ENCODE results near the gene C1orf21.
"Not testable (repeated sequence)": the region's sequence is repeated elsewhere in the genome, so short reads cannot be mapped to it uniquely, and the experiment has no call there.

C1orf21 gene

DNA sequence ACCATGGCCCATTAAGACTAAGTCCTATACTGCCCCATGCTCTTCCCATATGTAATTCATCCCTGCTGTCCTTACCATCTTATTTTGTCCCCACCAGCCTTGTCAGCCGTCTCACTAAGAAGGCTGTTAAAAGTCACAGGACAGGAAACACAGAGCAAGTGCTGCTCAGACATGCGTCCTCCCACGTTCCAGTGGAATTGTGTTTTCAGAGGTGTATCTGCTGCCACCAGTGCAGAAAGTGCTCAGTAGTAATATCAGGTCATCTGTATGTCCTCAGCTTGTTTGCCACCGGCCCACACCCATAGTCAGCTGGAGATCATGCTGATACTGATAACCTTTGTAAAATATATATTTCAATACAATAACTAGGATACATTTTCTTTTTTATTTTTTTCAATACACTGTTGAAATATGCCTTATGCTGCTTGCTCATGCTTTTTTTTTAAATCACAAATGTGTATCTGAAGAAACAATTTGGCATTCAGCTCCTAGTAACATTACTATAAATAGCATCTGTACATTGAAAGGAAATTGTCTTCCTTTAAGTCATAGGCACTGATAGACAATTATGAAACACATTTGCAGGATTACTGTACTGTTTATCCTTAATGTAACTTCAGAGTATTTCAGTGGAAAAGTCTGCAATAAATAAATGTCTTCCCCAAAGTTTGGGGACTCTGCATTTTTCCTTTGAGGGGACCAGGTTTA is 211.0 kb downstream of the C1orf21 start:
- no peak for DNase-seq (ENCODE audit: low read depth)

DNA sequence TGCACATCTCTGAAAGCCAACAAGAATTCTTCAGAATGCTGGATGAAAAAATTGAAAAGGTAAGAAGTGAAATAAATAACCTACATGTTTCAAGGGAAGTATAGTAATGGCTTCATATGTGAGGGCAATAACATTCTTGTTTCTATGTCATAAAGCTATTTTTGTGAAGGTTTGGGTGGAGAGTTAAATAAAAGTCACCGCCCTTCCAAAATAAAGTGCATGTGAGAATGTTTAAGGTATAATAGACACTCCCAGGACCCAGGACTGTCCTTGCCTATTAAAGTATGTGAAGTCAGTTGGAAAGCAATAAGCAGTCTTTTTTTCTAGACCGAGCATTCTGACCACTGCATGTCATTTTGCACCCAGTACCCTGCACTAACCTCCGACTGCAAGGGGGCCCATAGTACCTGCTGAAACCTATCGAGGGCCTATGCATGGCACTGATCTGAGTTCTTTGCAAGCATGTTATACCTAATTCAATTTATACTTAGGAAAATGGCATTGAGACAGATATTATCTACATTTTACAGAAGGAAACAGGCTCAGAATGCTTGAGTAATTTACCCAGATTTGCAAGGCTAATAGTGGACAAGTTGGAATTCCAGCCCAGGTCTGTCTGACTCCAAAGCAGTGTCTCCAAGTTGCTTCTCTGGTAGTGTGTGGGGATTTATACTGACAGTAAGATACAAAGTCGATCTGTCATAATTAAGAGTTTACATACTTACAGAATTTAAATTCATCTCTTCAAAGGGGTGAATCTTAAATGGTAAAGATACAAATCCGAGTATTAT is 211.8 kb downstream of the C1orf21 start:
- no peak for DNase-seq (ENCODE audit: low read depth)

DNA sequence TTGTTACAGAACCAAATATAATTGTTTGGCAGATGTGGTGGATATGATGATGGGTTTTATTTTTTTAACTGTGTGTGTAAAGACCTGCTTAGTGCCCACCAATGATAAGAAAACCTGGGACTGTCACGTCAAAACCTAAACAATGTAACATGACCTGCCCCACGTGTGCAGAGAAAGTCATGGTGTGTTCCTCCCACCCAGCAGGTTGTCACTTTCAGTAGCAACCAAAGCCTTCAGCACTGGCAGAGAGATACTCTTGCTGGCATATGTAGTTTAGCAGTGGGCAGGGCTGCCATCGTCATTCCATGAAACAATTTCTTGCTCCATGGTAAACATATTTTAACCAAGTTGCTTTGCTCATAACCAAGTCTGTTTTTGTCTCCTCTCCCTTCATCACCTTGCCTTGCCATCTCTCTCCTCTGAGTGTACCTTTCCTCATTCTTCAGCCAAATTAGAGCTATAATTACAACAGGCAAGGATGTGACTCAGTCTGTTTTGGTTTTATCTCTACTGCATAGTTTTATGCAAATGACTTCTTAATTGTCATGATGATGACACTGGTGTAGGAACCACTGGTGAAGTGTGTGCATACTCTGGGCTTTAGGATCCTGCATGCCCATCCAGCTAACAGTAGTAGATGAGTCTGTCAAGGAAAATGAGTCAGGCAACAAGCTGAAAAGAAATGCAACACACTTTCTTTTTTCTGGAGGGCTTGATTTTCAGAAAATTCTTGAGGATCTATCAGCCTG is 217.5 kb downstream of the C1orf21 start:
- DNase-seq (ENCODE audit: low read depth), result no peak

DNA sequence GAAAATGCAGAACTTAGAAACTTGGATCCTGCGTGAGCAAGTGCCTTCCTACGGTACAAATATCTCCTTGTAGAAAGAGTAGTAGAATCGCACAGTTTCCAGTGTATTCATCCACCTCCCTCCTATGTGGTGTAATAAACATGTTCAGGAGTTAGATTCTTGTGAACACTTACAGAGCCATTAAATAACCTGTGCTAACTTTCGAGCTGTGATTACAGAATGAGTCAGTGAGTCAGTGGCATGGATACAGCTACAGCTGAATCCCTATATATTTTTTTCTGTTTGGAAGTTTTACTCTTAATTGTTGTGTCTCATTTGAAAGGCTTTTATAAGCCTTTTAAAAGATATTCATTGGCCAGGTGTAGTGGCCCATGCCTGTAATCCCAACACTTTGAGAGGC is 219.1 kb downstream of the C1orf21 start:
- DNase-seq (ENCODE audit: low read depth), result no peak

DNA sequence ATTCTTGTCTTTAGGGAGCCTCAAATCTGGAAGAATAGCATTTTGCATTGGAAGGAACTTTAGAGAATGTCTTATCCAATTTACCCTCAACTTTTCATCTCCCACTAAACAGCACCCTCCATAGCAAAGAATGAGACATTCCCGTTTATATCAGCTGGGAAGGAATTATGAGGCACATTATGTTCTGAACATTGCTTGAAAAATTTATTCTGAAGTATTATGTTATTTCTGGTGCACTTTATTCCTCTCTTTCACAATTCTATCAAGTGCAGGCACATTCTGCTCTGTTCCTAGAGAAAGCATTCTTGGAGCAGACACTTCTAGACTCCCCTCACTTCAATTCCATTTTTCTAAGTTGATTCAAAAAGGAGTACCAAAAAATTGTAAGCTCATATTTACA is 220.0 kb downstream of the C1orf21 start:
- DNase-seq (ENCODE audit: low read depth), result no peak

DNA sequence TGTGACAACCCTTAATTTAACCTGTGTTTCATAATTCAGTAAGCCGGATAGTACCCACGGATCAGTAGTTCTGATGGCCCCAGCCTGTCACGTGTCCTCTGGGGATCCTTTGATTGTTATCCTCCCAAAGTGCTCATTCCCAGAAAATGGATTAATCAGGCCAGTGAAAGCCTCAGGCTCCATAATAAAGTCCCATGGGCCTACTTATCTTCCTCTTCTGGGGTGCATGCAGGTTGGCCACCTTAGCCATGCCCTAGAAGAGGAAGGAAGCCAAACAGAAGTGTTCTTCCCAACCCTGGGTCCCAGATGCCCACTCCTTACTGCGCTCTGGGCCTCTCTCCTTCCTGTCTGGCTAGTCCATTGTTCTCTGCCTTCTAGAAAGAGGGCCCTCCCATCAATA is 221.8 kb downstream of the C1orf21 start:
- no peak for DNase-seq (ENCODE audit: low read depth)

DNA sequence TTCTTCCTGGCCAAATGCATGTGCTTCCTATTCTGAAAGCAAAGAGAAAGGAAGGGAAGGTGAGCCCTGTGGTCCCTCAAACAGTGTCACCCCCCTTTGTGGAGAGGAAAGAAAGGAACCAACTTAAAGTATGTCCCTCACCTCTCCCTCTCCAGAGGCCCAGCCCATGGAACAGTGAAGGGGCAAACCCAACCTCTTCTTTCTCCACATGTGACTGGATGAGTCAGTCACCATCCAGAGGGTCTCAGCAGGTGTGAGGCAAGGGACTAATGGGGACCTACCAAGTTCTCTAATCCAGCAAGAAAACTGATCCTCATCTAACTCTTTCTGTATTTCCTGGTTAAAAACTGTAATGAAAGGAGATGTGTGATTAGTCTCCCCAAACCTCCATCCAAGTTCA is 222.2 kb downstream of the C1orf21 start:
- DNase-seq (ENCODE audit: low read depth), result no peak

DNA sequence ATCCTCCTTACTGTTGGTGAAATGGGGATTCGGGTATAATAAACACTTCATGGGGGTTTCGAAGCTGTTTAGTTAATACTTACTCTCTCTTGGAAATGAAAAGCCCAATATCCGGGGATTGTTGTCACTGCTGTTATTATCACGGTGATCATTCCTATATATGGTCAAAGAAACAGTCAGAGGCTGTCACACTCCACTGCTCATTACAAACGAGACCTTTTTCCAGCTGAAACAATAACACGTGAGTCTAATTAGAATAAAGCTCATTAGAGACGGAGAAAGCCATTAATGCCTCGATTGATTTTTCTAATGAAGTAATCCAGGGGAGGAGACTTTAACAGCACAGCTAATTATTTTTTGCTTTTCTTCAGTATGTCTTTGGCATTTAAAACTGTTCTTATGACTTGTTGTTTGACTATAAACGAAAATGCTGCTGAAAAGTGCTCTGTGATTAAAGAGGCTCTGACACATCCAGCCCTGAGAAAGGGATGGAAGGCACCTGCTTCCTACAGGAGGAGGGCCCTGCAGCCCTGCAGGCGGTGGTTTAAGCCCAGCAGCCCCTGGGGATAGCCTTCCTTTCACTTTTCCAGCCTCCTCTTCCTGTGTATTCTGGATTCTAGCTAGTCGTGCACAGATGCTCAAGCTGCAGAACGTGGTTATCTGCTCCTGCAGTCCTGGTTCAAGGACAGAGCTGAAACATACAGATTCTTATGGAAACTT is 224.2 kb downstream of the C1orf21 start:
- no peak for DNase-seq (ENCODE audit: low read depth)

DNA sequence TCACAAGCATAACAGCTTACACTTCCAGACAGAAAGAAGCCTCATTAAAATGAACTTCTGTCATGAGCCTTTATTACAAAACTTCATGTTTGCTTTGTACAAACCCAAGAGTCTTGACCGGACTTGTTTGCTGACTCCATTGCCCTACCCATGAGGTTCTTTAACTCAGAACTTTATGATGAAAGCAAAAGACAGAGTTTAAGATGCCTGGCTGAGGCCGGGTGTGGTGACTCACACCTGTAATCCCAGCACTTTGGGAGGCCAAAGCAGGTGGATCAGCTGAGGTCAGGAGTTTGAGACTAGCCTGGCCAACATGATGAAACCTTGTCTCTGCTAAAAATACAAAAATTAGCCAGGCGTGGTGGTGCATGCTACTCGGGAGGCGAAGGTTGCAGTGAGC is 225.4 kb downstream of the C1orf21 start:
- not testable (repeated sequence) for DNase-seq (ENCODE audit: low read depth)

DNA sequence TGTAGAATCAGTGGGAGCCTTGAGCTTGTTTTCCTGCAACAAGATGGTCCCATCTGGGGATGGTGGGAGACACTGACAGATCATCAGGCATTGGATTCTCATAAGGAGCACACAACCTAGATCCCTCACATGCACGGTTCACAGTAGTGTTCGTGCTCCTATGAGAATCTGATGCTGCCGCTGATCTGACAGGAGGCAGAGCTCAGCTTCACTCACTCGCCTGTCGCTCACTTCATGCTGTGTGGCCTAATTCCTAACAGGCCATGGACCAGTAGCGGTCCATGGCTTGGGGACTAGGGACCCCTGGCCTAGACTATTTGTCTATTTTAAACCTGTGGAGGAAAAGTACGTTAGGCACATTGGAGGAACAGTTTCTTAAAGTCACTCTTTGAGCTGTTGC is 227.8 kb downstream of the C1orf21 start:
- DNase-seq (ENCODE audit: low read depth), result no peak

DNA sequence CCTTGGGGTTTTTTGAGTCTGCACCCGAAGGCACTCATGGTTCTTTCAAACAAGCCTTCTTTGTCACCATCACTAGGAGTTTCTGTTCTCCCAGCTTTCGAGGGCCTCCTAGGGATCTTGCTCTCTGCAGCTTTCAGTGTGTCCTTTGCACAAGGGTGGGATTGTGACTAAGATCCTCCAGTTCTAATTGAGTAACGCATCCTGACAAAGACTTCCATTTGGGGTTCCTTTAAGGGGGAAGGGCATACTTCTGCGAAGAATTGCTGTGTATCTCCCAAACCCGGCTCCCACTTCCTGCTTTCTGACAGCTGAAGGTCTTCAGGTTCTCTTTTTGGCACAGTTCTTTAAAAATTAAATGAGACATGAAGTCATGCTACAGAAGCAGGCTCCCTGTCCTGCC is 228.5 kb downstream of the C1orf21 start:
- DNase-seq (ENCODE audit: low read depth), result no peak

DNA sequence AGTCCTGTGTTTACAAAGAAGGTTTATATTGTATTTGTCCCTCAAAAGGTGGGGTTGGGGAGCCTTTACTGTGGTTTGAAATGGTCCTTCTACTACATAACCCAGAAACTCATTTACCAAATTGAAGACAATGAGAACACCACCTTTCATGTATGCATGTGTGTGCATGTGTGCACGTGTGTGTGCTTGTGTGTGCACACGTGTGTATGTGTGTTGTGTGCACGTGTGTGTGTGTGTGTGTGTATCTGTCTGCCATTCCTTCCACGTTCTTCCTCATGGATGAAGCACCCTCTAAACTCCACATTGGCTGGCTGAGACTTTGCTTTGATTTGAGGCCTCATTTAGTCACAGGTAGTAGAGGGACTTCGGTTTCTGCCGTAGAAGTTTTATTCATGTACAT is 229.7 kb downstream of the C1orf21 start:
- no peak for DNase-seq (ENCODE audit: low read depth)

DNA sequence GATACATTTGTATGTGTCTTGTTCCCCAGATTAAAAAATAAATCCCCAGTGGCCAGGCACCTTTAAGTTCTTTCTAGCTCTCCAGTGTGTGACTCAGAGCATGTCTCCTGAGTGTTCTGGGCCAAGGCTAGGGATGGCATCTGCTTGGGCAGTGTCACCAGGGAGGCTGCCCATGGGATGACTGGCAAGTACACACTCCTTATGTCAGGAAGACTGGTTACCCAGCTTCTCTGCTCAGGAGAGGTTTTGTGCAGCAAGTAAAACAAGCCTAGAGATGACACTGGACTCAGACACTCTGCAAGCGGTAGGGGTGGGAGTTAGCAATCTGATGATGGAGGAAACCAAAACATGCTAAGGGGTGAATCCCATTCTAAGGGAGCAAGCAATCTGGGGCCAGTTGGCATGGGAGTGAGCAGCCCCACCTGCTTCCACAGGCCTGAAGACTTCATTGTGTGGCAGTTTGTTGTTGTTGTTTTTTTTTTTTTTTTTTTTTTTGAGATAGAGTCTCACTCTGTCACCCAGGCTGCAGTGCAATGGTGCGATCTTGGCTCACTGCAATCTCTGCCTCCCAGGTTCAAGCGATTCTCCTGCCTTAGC is 230.7 kb downstream of the C1orf21 start:
- no peak for DNase-seq (ENCODE audit: low read depth)

DNA sequence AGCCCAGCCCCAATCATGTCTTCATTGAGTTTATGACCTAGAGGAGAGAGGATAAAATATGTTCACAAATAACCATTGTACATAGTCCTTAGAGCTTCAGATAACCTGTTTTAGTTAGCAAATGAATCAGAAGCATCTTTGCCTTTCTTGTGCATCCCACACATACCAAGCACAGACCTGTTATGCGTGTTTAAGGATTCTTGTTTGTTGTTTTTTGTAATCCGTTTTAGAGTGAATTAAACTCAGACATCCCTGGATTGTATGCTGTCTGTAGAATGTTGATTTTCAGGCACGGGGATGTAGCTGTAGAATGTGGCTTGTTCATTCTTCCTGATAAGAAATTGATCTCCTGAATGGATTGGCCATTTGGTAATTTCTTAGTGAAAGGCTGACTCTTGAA is 232.0 kb downstream of the C1orf21 start:
- no peak for DNase-seq (ENCODE audit: low read depth)

DNA sequence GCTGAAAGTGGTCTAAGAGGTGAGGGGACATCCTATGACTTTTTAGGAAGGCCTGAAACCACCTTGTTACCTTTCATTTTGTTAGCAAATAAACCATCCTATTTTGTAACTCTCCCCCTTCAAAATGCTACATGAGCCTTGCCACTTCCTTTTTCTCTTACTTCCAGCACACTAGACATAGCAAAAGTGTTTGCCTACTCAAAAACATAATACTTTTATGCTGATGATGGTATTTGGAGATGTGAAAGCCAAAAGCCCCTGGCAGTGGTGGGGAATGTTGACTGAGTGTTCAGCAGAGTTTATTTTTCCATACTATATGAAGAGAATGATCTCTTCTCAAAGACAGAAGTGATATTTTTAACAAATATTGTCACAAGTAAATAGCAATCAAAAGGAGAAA is 233.6 kb downstream of the C1orf21 start:
- no peak for DNase-seq (ENCODE audit: low read depth)

DNA sequence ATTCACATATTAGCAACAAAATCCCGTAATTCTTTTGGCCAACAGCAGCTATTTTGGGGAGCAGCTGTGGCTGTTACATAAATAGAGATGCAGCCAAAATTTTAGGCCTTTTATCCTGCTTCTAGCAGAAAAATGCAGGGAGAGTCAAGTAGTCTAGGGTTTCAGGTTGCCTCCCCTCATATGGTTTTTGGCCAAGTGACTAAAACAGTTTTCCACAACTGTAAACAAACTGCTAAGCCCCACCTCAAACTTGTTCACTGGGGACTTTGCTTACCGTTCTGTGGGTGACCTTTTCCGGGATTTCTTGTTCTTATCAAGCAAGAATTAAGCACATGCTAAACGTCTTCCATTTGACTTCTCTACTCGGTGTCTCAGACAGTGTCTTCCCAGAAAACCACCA is 234.4 kb downstream of the C1orf21 start:
- DNase-seq (ENCODE audit: low read depth), result no peak

DNA sequence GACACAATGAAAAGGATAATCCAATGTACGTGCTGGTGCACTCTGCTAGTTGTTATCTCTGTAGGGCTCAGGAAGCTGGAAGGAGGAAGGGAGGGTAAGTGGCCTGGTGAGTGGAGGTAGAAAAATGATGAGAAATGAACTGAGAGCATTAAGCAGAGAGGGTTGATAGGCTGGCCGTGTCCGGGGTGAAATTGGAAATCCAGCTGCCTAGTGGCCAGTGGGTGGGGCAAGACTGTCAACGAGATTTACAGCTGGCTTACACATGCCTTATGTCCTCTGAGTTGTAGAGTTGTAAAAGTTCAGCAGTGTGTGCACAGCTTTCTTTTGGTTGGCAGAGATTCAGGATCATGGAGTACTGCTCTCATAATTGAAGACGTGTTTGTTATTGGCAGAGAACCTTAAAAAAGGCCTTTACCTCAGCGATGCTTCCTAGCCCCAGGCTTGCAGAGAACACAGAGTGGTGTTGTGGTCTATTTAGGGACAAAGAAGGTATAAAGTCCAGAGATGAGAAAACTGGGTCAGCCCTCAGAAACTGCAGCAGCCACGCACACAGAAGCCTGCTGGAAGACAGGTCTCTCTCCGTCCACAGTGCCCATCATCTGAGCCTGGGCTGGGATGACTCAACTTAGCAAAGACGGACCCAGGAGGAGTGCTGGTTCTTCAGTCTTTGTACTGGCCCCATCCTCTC is 235.5 kb downstream of the C1orf21 start:
- no peak for DNase-seq (ENCODE audit: low read depth)

DNA sequence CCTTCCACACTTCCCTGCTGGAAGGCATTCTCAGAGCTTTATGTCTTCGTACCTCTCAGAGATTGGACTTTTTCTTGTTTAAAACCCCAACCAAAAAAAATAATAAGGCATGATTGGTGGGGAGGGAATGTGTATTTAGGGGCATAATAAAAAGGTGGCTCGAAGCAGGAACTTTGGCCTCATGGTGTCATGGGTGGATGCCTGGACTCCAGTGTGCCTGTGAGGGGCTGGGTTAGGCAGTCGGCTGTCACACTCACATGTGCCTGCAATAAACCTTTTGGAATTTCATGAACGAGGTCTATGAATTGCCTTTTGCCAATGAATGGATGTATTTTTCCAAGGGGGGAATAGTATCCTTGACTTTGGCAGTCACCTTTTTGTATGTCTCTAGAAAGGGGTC is 236.6 kb downstream of the C1orf21 start:
- DNase-seq (ENCODE audit: low read depth), result no peak

DNA sequence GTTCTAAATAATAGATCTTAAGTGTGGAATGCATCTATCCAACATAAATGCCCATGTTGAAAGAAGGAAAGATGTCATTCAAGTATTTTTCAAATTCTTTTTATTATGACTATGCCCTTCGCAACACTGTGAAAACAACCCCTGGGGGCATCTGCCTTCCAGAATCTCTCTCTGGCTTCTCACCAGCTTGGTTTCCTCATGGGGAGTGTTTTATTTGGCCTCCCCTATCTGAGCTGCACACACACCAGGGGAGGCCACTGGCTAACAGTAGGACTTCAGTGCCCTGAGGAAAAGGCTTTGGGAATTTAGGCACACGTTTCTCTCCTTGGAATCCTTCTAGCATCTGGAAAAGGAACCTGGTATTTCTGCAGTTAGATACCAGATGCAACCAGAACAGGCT is 237.2 kb downstream of the C1orf21 start:
- no peak for DNase-seq (ENCODE audit: low read depth)

DNA sequence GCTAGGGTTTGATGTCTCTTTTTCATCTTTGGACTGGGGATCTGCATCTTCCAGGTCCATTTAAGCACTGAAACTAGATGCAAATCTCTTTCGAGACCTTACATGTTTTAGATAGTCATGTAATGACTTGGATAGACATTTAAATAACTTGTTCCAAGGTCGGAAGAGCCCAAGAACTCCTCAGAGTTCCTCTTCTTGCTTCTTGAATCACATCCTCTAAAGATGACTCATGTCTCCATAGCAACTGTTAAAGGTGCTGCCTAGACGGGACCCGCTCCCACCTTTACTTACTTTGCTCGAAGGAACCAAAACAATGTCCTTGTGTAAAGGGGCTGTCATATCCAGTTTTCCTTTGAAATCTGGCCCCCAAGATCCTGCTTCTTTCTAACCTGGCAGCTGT is 237.8 kb downstream of the C1orf21 start:
- DNase-seq (ENCODE audit: low read depth), result no peak

DNA sequence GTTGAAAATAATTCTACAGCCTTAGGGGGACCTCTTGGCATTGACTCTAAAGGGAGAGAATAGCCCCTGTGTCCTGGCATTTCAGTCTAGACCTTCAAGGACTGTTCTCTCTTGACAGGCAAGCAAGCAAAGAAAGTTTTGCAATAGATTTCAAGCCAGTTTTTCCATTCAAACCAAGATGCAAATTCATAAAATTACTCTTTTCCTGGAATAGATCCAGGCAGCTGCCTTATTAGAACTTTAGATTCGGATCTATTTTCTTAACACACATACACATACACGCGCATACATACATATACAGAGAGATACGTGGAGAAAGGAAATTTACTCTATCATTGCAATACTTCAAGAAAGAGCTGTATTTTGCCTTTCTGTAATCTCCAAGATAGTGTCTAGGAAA is 238.4 kb downstream of the C1orf21 start:
- no peak for DNase-seq (ENCODE audit: low read depth)

Data from stimulated activated CD8-positive, alpha-beta memory T cell treated with anti-CD3 and anti-CD28 coated beads, Interleukin-12 subunit alpha, Interleukin-12 subunit beta, amount 100 ng/mL, for 1 hour (primary cell).